BE2C (cell line): ENCODE data around the gene PPIE.

ENCODE experiments used
- DNase-seq: peaks from one replicate; pipeline ENCODE4 v3.0.0-alpha.2; 2020
- H3K27me3 ChIP-seq: fragments of 250-450 bp; sonication (Bioruptor Pico); 2 replicates; pipeline ENCODE4 v1.5.1; 2020; ENCODE audit warnings: mild to moderate bottlenecking
- H3K36me3 ChIP-seq: fragments of 250-450 bp; sonication (Bioruptor Pico); 2 replicates; pipeline ENCODE4 v1.5.1; 2020; ENCODE audit warnings: mild to moderate bottlenecking
- H3K4me1 ChIP-seq: fragments of 250-450 bp; sonication (Bioruptor Pico); 2 replicates; pipeline ENCODE4 v1.5.1; 2020
- H3K4me3 ChIP-seq: 2 replicates; pipeline ENCODE4 v1.5.1; 2011; ENCODE audit warnings: low read depth, low read length
- H3K9me3 ChIP-seq: fragments of 250-450 bp; sonication (Bioruptor Pico); 2 replicates; pipeline ENCODE4 v1.5.1; 2020
- CTCF ChIP-seq: IDR thresholded peaks from 2 replicates; pipeline ENCODE4 v1.5.1; 2012; ENCODE audit warnings: mild to moderate bottlenecking, low read depth, low read length

PPIE gene

GRCh38 chr1:39758556-39759435 lies 20.1 kb downstream of the PPIE start:
- no peaks in the 10 kb centered on the region for H3K4me1 ChIP-seq
- H3K36me3 ChIP-seq = no peaks in the 10 kb centered on the region; the same call in 1 of the 2 replicates
- no peaks in the 10 kb centered on the region for H3K27me3 ChIP-seq
- no peaks in the 10 kb centered on the region for H3K9me3 ChIP-seq
- DNase-seq = no peak
- no peak overlapping the region for H3K4me3 ChIP-seq
- TF ChIP-seq CTCF = no peak

- no peaks in the 10 kb centered on the region for H3K27me3 ChIP-seq
- H3K4me3 ChIP-seq = no peak overlapping the region
- H3K9me3 ChIP-seq = no peaks in the 10 kb centered on the region
- DNase-seq = no peak
- H3K36me3 ChIP-seq = no peaks in the 10 kb centered on the region
- no peaks in the 10 kb centered on the region for H3K4me1 ChIP-seq
- no peak for TF ChIP-seq CTCF
Observed at GRCh38 chr1:39759436-39759726, 20.7 kb downstream of the PPIE start.

- no peak for TF ChIP-seq CTCF
- H3K9me3 ChIP-seq = no peaks in the 10 kb centered on the region
- no peak for DNase-seq
Observed at GRCh38 chr1:39760074-39761008, 21.7 kb downstream of the PPIE start.

GRCh38 chr1:39761016-39761415 lies 22.3 kb downstream of the PPIE start:
- H3K4me3 ChIP-seq = no peak overlapping the region
- H3K9me3 ChIP-seq = no peaks in the 10 kb centered on the region
- no peak for DNase-seq
- TF ChIP-seq CTCF = no peak
- no peaks in the 10 kb centered on the region for H3K27me3 ChIP-seq
- no peaks in the 10 kb centered on the region for H3K36me3 ChIP-seq
- H3K4me1 ChIP-seq = no peaks in the 10 kb centered on the region

More at GRCh38 chr1:39760074-39761008, 21.7 kb downstream of the PPIE start:
- Histone ChIP-seq H3K36me3 (no peaks in the 10 kb centered on the region), H3K4me3 (no peak overlapping the region), H3K4me1 (no peaks in the 10 kb centered on the region), H3K27me3 (no peaks in the 10 kb centered on the region)

- Histone ChIP-seq H3K9me3 (no peaks in the 10 kb centered on the region), H3K4me1 (no peaks in the 10 kb centered on the region), H3K36me3 (no peaks in the 10 kb centered on the region), H3K27me3 (no peaks in the 10 kb centered on the region), H3K4me3 (no peak overlapping the region)
- no peak for DNase-seq
- TF ChIP-seq CTCF = no peak
Observed at GRCh38 chr1:39761557-39762260, 23.0 kb downstream of the PPIE start.
